Endothelial cell of umbilical vein (primary cell): ENCODE results near the gene COL15A1. TPM values are rescaled to one million over a fixed set of nuclear protein-coding genes. Genes with fewer than 3 reads are reported as not detected.

Experiments used
- BruUV-seq: library from RNA; stranded (reverse); fragments of 400-500 nt; replicated peaks from 2 replicates; lab custom pipeline; 2021; lab: Mats Ljungman, UMichigan
- CTCF ChIA-PET: fragments of 300-600, 350-600 bp; sonication (Branson Sonifier 250); formaldehyde crosslinking; loops from one replicate; lab custom pipeline; 2021; ENCODE audit warnings: antibody characterized with exemption, inconsistent platforms; lab: Charles Lee
- POLR2A ChIA-PET: fragments of 300-600, 350-600 bp; sonication (Branson Sonifier 250); formaldehyde crosslinking; loops from one replicate; lab custom pipeline; 2021; ENCODE audit warnings: antibody characterized with exemption, inconsistent platforms; lab: Charles Lee
- DNase-seq: peaks from one replicate; pipeline ENCODE4 v3.0.0-alpha.2; 2011; ENCODE audit warnings: low read depth, low spot score
- FAIRE-seq: peaks from 2 replicates; lab custom pipeline; 2011; peaks lifted over from hg19 to GRCh38; lab: Jason Lieb, UNC
- H2AFZ ChIP-seq: 2 replicates; pipeline ENCODE4 v1.6.0; 2012; ENCODE audit warnings: low read depth, low read length, control low read depth, inconsistent platforms
- H3K27ac ChIP-seq: 2 replicates; pipeline ENCODE4 v1.5.1; 2011; ENCODE audit warnings: low read depth, mild to moderate bottlenecking, control low read depth, low read length, moderate library complexity; ENCODE audit not compliant: insufficient read depth
- H3K27me3 ChIP-seq, 2 experiments: 2 replicates each; pipeline versions ENCODE4 v1.6.0 to v1.6.1; 2011; ENCODE audit warnings: low read length in 2 of 2, mixed read lengths in 1 of 2; ENCODE audit not compliant: control insufficient read depth in 2 of 2, insufficient read depth in 2 of 2
- H3K36me3 ChIP-seq, 2 experiments: 2 replicates in 1 of 2; 3 replicates in 1 of 2; pipeline ENCODE4 v1.5.1; 2011; ENCODE audit warnings: low read length in 2 of 2, mild to moderate bottlenecking in 1 of 2, moderate library complexity in 1 of 2; ENCODE audit not compliant: control insufficient read depth in 2 of 2, insufficient read depth in 2 of 2; ENCODE audit errors: extremely low read depth in 1 of 2
- H3K4me1 ChIP-seq: 3 replicates; pipeline ENCODE4 v1.5.1; 2011; ENCODE audit warnings: mild to moderate bottlenecking, low read length; ENCODE audit not compliant: control insufficient read depth, insufficient read depth; ENCODE audit errors: extremely low read depth
- H3K4me2 ChIP-seq: 2 replicates; pipeline ENCODE4 v1.6.1; 2011; ENCODE audit warnings: low read length, control low read depth, mixed read lengths; ENCODE audit not compliant: insufficient read depth
- H3K4me3 ChIP-seq, 3 experiments: fragments of 200-600 bp in 1 of 3; sonication (generic), shearing (Covaris generic) in 1 of 3; replicated peaks in 1 of 3; 2 replicates each; pipeline ENCODE4 v1.5.1; 2011 to 2016; ENCODE audit warnings: control low read depth in 3 of 3, low read length in 3 of 3, mild to moderate bottlenecking in 2 of 3, inconsistent platforms in 1 of 3, low read depth in 1 of 3, moderate library complexity in 1 of 3; ENCODE audit not compliant: insufficient read depth in 1 of 3
- H3K79me2 ChIP-seq: 2 replicates; pipeline ENCODE4 v1.6.0; 2012; ENCODE audit warnings: low read length, inconsistent platforms; ENCODE audit not compliant: control insufficient read depth, insufficient read depth
- H3K9ac ChIP-seq: replicated peaks from 2 replicates; pipeline ENCODE3; 2011; ENCODE audit warnings: low read length, control low read depth; ENCODE audit not compliant: insufficient read depth; ENCODE audit errors: extremely low read depth
- H3K9me1 ChIP-seq: replicated peaks from 3 replicates; pipeline ENCODE4 v1.6.0; 2011; ENCODE audit warnings: mild to moderate bottlenecking, low read length; ENCODE audit not compliant: control insufficient read depth, insufficient read depth; ENCODE audit errors: extremely low read depth
- H3K9me3 ChIP-seq: replicated peaks from 2 replicates; pipeline ENCODE4 v1.5.1; 2012; ENCODE audit warnings: low read length, inconsistent platforms; ENCODE audit not compliant: control insufficient read depth, insufficient read depth
- H4K20me1 ChIP-seq: replicated peaks from 2 replicates; pipeline ENCODE3; 2011; ENCODE audit warnings: mild to moderate bottlenecking, low read length; ENCODE audit not compliant: control insufficient read depth, insufficient read depth; ENCODE audit errors: extremely low read depth
- EZH2 ChIP-seq: IDR thresholded peaks from 2 replicates; pipeline ENCODE4 v1.6.1; 2012; ENCODE audit warnings: borderline replicate concordance, low read depth, mild to moderate bottlenecking, moderate library complexity, low read length, inconsistent platforms; ENCODE audit not compliant: severe bottlenecking
- FOS ChIP-seq: IDR thresholded peaks from 2 replicates; pipeline ENCODE4 v1.6.1; 2011; ENCODE audit warnings: mild to moderate bottlenecking, low read length, moderate library complexity, borderline replicate concordance; ENCODE audit not compliant: insufficient read depth
- GATA2 ChIP-seq: IDR thresholded peaks from 2 replicates; pipeline ENCODE4 v1.7.0; 2011; ENCODE audit warnings: low read depth, mild to moderate bottlenecking, moderate library complexity, mixed read lengths, low read length; ENCODE audit not compliant: insufficient read length, insufficient read depth
- JUN ChIP-seq: IDR thresholded peaks from 2 replicates; pipeline ENCODE4 v1.6.1; 2011; ENCODE audit warnings: borderline replicate concordance, low read depth; ENCODE audit not compliant: insufficient read length, insufficient read depth
- POLR2A ChIP-seq: IDR thresholded peaks from 2 replicates; pipeline ENCODE4 v1.6.1; 2012; ENCODE audit warnings: low read depth, mild to moderate bottlenecking, control low read depth, low read length
- POLR2AphosphoS5 ChIP-seq: IDR thresholded peaks from 2 replicates; pipeline ENCODE4 v1.6.1; 2012; ENCODE audit warnings: low read depth, mild to moderate bottlenecking, control low read depth, low read length, moderate library complexity; ENCODE audit not compliant: insufficient read depth
- dilution Hi-C: fragments of 300-500 bp; cut with MboI; formaldehyde crosslinking; loops from one replicate; pipeline ENCODE4 v1.15.0; 2019; ENCODE audit warnings: low sequenced_read_pairs; ENCODE audit not compliant: extremely low pct_ligation_motif_present
- intact Hi-C: fragments of 100-400 bp; cut with micrococcal nuclease; formaldehyde crosslinking; loops from one replicate; pipeline ENCODE4 v1.10.0; 2022
- polyA plus RNA-seq, 4 experiments: library from polyadenylated mRNA; depleted of rRNA in 3 of 4; stranded (reverse) in 3 of 4; unstranded in 1 of 4; fragments of >200 nt; gene quantifications; 2 replicates each; pipeline versions ENCODE4 v1.2.1 to v1.2.3, GENCODE V29; 2011 to 2012; ENCODE audit warnings: missing spikeins in 1 of 4
- total RNA-seq: library from RNA; stranded (reverse); gene quantifications from 2 replicates; pipeline ENCODE4 v1.2.3, GENCODE V29; 2021
- TF ChIP-seq, protein P1 (sequence below), 2 donors: IDR thresholded peaks; 1 replicate in 1 of 2; 2 replicates in 1 of 2; pipeline ENCODE4 v1.5.1; 2011; ENCODE audit warnings: low read length in 2 of 2, mild to moderate bottlenecking in 2 of 2, moderate library complexity in 2 of 2, control low read depth in 1 of 2, inconsistent platforms in 1 of 2, low read depth in 1 of 2; ENCODE audit not compliant: insufficient read depth in 1 of 2; ENCODE audit errors: extremely low read depth in 1 of 2

The COL15A1 gene
- total and polyA plus RNA-seq, 2 donors (not counting 3 experiments of a cell fraction or from before 2014, with no cell fraction given), result not detected

DNA sequence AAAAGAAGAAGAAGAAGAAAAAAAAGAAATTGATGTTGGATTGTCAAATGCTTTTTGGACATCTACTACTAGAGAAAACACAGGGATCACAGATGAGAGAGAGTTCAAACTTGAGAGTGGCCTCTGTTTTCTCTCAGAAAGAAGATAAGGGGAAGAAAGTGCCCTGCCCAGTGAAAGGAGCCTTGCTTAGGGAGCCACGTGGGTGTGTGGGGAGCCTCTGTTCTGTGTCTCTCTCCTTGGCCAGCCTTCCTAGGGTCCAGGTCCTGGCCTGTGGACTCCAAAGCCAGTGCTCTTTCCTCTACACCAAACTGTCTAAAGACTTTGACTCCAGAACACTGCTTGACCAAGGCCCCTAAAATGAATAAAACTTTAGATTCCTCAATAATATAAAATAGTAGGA lies 22.0 kb upstream of the COL15A1 start:
- H2AFZ ChIP-seq, result no peak overlapping the region
- H3K36me3 ChIP-seq, result no peaks in the 10 kb centered on the region
- H3K79me2 ChIP-seq, result no peaks in the 10 kb centered on the region
- dilution Hi-C loops, result no loop called here
- DNase-seq (no peak), FAIRE-seq (no peak)
- H3K4me1 ChIP-seq, result no peaks in the 10 kb centered on the region
- H3K9me1 ChIP-seq, result no peaks in the 10 kb centered on the region
- BruUV-seq, result no TSS peak
- peaks cover 2% of the 10 kb centered on the region in 2 experiments for H3K27me3 ChIP-seq
- no peaks in the 10 kb centered on the region for H3K9me3 ChIP-seq
- TF ChIP-seq GATA2, result no peak
- TF ChIP-seq, protein P1, sequence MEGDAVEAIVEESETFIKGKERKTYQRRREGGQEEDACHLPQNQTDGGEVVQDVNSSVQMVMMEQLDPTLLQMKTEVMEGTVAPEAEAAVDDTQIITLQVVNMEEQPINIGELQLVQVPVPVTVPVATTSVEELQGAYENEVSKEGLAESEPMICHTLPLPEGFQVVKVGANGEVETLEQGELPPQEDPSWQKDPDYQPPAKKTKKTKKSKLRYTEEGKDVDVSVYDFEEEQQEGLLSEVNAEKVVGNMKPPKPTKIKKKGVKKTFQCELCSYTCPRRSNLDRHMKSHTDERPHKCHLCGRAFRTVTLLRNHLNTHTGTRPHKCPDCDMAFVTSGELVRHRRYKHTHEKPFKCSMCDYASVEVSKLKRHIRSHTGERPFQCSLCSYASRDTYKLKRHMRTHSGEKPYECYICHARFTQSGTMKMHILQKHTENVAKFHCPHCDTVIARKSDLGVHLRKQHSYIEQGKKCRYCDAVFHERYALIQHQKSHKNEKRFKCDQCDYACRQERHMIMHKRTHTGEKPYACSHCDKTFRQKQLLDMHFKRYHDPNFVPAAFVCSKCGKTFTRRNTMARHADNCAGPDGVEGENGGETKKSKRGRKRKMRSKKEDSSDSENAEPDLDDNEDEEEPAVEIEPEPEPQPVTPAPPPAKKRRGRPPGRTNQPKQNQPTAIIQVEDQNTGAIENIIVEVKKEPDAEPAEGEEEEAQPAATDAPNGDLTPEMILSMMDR (IDR thresholded peaks at IDR 0.05; ENCODE audit: extremely low read depth in 1 of 2, insufficient read depth in 1 of 2, low read depth in 1 of 2, low read length in 2 of 2), result no peak
- no peak for TF ChIP-seq EZH2
- no peak for TF ChIP-seq POLR2AphosphoS5
- no peak for TF ChIP-seq POLR2A
- TF ChIP-seq FOS, result no peak
- TF ChIP-seq JUN, result no peak
- POLR2A ChIA-PET, result no interaction called here
- no peak overlapping the region for H3K4me3 ChIP-seq
- CTCF ChIA-PET, result no interaction called here
- H3K27ac ChIP-seq, result no peak overlapping the region
- H3K9ac ChIP-seq, result no peak overlapping the region
- H3K4me2 ChIP-seq, result no peak overlapping the region
- no peaks in the 10 kb centered on the region for H4K20me1 ChIP-seq
- intact Hi-C loops, result no loop called here
